ENCODE data around the gene MAP3K5. TPM values are rescaled to one million over a fixed set of nuclear protein-coding genes. Genes with fewer than 3 reads are reported as not detected.
"Not testable (repeated sequence)": the region's sequence is repeated elsewhere in the genome, so short reads cannot be mapped to it uniquely, and the experiment has no call there.

The MAP3K5 gene
- total RNA-seq, 1 donor from 2014 or later = 2.2 TPM

DNA sequence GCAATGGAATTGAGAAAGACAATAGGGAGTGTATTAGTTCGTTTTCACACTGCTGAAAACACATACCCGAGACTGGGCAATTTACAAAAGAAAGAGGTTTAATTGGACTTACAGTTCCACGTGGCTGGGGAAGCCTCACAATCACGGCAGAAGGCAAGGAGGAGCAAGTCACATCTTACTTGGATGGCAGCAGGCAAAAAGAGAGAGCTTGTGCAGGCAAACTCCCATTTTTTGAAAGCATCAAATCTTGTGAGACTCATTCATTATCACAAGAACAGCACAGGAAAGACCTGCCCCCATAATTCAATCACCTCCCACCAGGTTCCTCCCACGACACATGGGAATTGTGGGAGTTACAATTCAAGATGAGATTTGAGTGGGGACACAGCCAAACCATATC lies 208.0 kb downstream of the MAP3K5 start:
- not testable (repeated sequence) for DNase-seq (ENCODE audit: low read depth in 2 of 2)

DNA sequence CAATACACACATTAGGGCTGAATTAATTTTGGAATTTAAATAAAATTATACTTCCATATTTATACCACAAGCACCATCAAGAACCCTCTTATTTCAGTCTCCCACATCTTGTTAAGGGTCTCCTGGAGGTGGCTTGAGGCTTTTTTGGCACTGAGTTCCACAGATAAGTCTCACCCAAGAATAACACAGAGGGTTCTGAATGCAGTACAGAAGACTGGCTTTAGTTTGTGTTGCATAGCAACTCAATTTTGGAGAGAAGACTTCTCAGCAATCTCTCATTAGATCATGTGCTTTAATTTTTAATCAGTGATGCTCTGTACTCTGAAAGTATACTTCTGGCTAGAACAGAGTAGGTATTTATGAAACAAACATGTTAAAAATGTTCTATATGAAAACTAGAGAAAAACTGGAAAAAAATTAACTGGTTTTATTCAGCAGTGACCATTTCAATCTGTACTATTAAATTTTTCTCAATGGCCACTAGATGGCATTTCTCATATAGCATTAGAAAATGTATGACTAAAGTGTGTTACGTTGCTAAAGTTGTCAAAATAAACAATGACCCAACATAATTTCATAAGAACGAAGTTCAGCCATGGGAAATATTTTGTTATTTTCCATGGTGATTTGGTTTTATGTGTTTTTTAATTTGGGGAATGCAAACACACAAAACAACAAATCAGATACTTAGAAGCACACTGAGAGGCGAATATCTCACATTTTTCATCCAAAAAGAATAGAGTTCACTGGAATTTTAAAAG lies 209.4 kb downstream of the MAP3K5 start:
- peak; percentile 87 to 89 for DNase-seq (ENCODE audit: low read depth in 2 of 2)

- no peak for DNase-seq (ENCODE audit: low read depth in 2 of 2)
These were observed 212.5 kb downstream of the MAP3K5 start for GRCh38 chr6:136579800-136580199.

DNA sequence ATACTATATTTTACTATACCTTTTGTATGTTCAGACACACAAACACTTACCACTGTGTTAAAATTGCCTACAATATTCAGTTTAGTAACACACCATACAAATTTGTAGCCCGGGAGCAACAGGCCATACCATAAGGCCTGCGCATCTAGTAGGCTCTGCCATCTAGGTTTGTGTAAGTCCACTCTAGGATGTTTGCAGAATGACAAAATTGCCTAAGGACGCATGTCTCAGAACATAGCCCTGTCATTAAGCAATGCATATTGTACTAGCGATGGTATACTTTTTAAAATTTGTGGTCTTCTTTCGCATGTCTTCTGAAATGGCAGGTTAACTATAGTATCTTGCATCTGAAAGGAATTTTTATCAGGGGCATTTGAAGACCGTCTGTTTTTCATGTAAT lies 215.5 kb downstream of the MAP3K5 start:
- DNase-seq (ENCODE audit: low read depth in 2 of 2) = no peak

DNA sequence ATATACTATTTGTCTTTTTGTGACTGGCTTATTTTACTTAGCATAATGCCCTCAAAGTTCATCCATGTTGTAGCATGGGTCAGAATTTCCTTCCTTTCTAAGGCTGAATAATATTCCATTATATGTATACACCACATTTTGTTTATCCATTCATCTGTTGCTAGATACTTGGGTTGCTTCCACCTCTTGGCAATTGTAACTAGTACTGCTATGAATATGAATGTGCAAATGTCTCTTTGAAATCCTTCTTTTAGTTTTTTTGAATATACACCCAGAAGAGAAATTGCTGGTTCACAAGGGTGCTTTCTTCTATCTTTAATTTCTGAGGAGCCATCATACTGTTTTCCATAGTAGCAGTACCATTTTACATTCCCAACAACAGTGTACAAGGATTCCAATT lies 220.8 kb downstream of the MAP3K5 start:
- DNase-seq (ENCODE audit: low read depth in 2 of 2) = no peak

DNA sequence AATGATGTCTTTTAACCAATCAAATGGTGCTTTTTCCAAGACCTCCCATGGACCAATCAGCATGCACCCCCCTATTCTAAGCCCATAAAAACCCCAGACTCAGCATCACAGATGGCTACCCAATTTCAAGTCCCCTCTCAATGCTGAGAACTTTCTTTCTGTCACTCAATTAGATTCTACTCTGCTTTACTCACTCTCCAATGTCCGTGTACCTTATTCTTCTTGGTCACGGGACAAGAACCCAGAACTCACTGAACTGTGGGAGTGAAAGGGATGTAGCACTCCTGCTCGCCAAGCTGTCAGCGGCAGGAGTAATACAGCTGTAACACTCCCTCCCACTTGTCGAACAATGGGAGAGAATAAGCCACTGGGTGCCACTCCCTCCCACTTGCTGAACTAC lies 221.2 kb downstream of the MAP3K5 start:
- no peak for DNase-seq (ENCODE audit: low read depth in 2 of 2)

DNA sequence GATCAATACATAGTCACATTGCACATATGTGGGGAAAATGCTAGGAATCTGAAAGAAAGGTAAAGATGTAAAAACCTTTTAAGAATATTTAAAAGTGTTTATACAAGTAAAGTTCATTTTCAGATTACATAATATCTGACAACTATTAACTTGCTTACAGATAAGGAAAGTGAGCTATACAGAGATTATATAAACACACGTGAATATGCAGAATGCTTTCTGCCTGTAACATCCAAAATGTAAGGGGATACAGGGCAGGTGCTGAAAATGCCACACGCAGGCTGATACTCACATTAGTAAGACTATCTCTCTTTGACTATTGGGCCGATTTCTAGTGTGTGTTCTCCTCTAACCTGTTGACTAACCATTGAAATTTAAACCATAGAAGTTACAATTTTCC lies 224.1 kb downstream of the MAP3K5 start:
- DNase-seq (ENCODE audit: low read depth in 2 of 2) = no peak

GRCh38 chr6:136567688-136568087 lies 224.6 kb downstream of the MAP3K5 start:
- DNase-seq (ENCODE audit: low read depth in 2 of 2) = no peak

GRCh38 chr6:136566851-136567250 lies 225.4 kb downstream of the MAP3K5 start:
- DNase-seq (ENCODE audit: low read depth in 2 of 2) = peak; percentile 24 to 39

DNA sequence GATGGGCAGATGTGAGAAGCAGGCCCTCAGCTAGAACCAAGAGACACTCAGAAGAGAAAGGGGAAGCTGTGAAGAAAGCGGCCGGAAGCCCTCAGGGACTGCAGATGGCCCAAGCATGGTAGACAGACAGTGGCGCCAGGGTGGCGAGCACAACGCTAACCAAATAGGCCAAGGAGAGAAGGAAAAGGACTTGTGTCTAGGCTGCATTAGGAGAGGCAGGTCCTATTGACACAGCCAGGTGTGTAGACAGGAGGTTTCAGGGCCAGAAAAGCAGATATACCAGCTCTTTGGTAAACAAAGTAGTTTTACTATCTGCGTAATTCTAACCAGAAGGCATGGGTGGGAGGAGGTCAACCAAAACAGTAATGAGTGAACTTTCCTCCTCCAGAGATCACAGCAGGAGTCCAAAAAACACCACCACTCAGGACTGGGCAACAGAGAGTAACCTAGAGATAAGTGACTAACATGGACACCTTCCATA lies 226.2 kb downstream of the MAP3K5 start:
- no peak for DNase-seq (ENCODE audit: low read depth in 2 of 2)

DNA sequence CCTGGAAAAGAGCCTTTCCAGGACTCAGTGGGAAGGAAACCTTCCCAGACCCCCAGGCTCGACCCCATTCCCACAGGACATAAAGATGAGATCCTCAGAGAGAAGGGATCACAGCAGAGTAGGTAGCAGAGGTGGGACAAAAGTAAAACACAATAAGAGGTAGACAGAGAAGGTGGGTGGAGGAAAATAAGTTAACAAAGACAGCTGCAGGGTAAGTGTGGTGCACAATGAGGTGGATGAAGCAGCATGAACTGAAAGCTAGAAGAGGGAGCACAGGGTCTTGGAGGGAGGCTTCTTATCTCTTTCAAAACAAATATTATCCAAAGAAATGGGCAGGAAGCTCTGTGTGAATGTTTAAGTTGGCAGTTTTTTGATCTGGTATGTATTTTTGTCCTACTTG lies 228.1 kb downstream of the MAP3K5 start:
- no peak for DNase-seq (ENCODE audit: low read depth in 2 of 2)

DNA sequence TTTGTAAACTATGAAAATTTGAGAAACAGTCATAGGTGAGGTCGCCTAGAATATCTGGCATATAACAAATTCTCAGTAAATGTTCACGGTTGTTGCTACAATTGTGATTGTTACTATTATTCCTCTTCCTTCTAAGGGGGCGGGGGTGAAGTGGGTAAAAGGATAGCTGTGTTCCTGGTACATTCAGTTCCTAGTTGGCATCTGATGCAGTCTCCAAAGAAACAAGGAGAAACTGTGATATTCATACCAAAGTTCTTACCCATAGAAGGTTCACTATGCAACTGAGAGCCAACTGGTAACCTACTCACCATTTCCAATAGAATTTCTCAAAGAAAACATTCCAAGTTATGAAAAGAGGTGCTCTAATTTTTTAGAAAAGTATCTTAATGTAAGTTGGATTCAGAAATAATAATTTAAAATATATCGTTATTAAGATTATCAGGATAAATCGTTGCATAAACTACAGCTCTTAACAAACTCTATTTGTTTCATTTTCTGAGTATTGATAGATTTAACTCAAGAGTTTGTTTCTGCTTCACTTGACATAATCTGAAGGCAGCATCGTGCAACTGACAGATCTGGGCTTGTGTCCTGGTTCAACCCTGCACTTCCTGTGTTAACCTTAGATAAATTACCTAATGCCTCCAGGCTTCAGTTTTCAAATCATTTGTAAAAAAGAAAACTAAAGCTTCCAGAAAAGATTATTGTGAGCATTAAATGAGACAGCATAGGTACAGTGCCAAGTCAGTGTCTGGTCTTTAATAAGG lies 228.7 kb downstream of the MAP3K5 start:
- peak in 1 of 2 donors; percentile 5 for DNase-seq (ENCODE audit: low read depth in 2 of 2)

DNA sequence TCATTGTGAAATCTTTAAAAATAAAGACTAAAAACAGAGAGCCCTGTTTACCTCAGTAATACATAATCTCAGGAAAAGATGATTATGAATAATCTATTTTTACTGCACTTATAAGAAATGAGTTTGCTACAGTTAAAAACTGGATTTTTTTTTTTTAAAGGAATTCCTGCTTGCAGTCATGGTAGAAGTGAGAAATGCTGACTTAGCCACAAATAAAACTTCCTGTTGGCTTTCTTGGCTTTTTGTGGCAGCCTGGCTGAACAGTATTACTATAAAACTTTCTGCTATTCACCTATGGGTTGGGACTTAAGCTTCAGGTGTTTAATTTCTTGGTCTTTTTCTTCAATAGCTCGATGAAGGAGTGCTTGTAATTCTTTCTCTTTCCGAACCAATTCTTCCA lies 230.1 kb downstream of the MAP3K5 start:
- no peak for DNase-seq (ENCODE audit: low read depth in 2 of 2)

DNA sequence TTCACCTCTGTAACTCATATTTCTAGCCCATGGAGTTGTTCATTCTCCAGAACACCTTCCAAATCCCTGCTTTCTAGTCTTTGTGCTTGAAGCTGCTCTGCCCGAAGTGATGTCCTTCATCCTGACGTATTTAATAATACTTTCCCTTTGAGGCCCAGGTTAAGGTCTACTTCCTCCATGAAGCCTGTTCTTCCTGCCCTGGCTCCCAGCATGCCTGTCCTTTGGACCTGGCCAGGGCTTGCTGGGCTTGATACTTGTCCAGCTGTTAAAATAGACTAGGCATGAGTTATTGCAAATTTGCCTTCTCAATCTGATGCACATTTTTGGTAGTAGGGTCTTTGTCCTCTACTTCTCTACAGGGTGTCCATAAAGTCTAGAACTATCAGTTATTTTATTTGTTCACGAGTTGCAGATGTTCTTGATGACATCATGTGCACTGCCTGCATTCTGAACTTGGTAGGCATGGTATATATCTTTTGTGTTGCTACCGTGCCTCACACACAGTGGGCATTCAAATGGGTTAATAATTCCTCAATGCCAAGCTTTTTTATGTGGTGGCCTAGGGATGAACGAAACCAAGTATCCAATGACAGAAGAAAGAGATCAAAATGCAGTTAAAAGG lies 239.0 kb downstream of the MAP3K5 start:
- DNase-seq (ENCODE audit: low read depth in 2 of 2) = no peak

DNA sequence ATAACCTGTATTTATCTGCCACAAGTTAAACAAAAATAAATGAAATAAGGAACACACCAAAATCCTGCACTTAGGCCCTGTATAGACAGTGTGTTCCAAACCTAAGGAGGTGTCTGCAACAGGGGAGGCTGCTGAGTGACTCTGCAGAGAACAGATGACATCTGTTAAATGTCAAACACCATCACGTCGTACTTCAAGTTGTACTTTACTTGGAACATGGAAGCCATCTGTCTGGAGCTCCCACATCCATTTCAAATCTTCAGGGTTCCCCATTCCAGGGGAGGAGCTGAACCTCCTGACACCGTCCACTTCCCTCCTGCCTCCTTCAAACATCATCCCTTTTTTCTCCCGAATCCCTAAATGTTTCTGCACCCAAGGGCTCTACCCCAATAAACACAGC lies 240.2 kb downstream of the MAP3K5 start:
- DNase-seq (ENCODE audit: low read depth in 2 of 2) = no peak

DNA sequence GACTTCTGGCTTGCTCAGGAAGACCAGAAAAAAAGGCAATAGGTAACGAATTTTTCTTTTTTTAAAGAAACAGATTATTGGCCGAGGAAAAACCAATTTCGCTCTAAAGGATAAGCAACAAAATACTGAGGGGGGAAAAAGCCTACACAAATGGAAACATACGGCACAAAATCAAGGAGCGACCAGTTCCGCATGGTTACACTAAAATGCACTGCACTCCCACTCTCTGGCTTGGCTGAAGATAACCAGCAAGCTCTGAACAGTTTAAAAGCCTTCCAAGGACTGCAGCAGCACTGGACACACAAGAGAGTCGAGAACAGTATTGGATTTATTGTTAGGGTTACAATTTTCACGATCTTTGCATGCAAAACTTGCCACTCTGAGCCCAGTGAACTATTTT lies 241.2 kb downstream of the MAP3K5 start:
- no peak for DNase-seq (ENCODE audit: low read depth in 2 of 2)

DNA sequence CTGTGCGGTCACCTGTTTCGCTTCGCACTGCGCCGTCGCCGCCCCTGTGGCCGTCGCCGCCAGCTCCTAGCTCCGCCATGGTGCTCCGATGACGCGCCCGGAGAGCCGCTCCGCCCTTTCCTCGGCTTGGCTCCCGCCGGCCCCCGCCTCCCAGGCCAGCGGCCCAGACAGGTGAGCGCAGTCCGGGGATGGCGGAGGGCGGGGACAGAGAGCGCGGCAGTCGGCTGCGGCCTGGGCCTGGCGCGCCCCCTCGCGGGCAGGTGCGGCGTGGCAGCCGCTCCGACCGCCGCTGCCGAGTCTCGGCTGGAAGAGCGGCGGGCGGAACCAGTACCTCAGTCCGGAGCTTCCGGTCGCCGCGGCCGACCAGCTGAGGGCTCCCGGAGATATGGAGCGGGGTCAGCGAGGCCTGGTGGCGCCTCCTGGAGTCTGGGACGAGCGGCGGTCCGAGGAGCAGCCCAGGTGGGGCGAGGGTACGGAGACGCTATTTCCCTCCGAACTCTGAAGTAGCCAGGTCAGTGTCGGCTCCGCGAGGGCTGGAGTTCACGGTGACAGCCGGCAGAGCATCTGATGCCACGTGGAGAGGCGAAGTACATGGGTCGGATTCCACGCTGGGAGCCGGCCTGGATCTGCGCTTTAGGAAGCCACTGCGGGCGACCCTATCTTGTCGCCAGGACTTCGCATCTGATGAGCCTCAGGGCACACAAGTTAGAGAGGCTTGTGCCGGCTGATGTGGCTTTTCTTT lies 241.8 kb downstream of the MAP3K5 start, which contains the start of gene MAP7:
Gene MAP7, minus strand, starts transcription at position 93 of the 742 bp plus-strand sequence. Its CDS starts 14 bp downstream, at position 79.
- DNase-seq (ENCODE audit: low read depth in 2 of 2) = peak; percentile 15 to 45

DNA sequence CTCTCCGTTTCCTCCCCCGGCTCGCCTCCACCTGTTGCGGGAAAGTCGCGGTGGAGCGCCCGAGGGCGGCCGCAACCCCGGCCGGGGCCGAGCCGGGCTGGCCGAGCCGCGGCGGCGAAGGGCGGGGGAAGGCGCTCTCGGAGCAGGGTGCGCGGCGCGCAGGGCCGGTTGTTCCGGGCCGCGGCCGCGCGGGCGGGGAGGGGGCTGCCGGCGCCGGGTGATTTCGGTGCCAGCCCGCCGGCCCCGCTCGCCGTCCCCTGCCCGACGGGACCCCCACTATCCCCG lies 242.3 kb downstream of the MAP3K5 start:
- DNase-seq (ENCODE audit: low read depth in 2 of 2) = no peak

DNA sequence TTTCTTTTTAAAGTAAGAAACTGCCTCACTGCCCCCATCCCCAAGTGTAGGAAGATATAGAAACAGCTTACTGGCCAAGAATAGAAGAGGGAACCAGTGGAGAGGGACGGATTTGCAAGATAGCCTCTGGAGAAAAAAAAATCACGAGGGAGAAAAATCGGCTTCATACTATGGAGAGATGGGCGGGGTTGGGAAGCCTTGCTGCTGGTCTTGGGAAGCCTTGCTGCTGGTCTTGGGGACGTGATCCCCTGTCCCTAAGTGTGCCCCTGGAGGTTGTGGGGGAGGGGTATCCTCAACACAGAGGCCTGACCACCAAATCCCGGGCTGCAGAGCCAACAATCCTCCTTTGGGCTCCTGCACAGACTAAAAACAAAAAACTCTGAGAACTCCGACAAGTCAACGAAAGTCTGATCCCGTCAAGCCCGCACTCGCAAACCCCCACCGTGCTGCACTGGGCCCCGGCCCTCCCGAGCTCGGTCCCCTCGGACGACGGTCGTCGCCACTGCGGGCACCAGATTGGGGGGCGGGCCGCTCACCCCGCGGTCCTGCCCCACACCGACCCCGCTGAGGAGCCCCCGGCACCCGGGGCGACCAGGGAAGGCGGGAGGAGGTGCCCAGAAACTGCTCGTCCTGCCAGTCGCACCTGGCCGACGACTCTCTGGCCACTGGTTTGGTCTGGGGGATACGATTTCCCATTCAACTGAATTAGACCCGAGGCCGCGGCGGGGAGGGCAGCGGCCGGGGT lies 242.8 kb downstream of the MAP3K5 start:
- DNase-seq (ENCODE audit: low read depth in 2 of 2) = no peak

DNA sequence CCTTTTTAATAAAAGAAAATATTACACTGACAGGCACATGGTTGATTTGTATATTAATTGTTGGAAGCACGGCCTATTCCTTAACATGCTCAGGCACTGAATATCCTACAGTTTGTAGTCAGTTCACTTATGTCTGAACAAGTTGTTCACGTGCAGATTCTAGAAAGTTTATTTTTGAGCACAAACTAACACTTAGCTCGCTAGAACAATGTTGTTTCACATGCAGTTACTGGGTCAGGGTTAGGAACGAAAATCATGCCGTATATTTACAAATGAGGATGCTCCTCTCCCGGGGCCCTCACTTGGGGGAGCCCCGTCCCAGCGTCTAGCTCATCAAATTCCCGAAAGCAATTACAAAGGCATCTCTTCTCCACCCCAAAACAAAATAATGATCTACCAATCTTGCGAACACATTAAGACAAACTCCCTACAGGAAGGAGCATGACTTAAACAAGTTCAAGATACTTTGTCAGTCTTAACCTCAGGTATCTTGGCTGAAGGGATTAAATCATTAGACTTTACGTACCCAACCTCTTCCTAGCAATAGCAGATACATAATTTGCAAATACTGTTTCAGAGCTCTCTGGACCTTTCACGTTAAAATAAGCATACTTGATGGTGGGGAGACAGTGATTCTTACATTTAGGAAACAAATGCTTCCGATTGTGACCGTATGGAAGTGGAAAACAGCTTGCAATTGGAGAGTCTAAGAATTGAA lies 243.5 kb downstream of the MAP3K5 start:
- DNase-seq (ENCODE audit: low read depth in 2 of 2) = no peak
